ENCODE measurements around the gene ELOVL2.

DNA sequence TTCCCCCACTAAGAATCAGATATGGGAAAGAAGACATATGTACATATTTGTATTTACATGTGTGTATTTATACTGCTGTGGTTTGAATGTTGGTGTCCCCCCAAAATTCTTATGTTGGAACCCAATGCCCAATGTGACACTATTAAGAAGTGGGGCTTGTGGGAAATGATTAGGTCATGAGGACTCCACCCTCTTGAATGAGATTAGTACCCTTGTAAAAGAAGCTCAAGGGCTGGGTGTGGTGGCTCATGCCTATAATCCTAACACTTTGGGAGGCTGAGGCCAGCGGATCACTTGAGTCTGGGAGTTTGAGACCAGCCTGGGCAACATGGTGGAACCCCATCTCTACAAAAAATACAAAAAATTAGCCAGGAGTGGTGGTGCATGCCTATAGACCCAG is 45.6 kb upstream of the ELOVL2 start:
- TF ChIP-seq, protein P1, sequence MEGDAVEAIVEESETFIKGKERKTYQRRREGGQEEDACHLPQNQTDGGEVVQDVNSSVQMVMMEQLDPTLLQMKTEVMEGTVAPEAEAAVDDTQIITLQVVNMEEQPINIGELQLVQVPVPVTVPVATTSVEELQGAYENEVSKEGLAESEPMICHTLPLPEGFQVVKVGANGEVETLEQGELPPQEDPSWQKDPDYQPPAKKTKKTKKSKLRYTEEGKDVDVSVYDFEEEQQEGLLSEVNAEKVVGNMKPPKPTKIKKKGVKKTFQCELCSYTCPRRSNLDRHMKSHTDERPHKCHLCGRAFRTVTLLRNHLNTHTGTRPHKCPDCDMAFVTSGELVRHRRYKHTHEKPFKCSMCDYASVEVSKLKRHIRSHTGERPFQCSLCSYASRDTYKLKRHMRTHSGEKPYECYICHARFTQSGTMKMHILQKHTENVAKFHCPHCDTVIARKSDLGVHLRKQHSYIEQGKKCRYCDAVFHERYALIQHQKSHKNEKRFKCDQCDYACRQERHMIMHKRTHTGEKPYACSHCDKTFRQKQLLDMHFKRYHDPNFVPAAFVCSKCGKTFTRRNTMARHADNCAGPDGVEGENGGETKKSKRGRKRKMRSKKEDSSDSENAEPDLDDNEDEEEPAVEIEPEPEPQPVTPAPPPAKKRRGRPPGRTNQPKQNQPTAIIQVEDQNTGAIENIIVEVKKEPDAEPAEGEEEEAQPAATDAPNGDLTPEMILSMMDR (IDR thresholded peaks at IDR 0.05): no peak
- no peak for TF ChIP-seq POLR2AphosphoS5 (IDR thresholded peaks at IDR 0.05)
